GM23338 (cell line): Measurements from ENCODE around the gene TERC. TPM values are rescaled to one million over a fixed set of nuclear protein-coding genes. Genes with fewer than 3 reads are reported as not detected.

Experiments used
- ATAC-seq: fragments of 200-7000 bp; cut with Tn5 transposase; 3 replicates; pipeline ENCODE4 v1.9.1; 2020
- DNase-seq: peaks from one replicate; pipeline ENCODE4 v3.0.0-alpha.2; 2015; ENCODE audit warnings: low spot score
- H2AFZ ChIP-seq: fragments of 200-600 bp; sonication (generic); 2 replicates; pipeline ENCODE4 v1.8.0; 2016; ENCODE audit warnings: antibody characterized with exemption, mild to moderate bottlenecking, moderate library complexity
- H3F3A ChIP-seq: fragments of 200-600 bp; sonication (generic); replicated peaks from 2 replicates; pipeline ENCODE4 v1.8.0; 2017; ENCODE audit warnings: antibody characterized with exemption, mixed run types, low read depth
- H3K27ac ChIP-seq: fragments of 200-600 bp; sonication (generic); 2 replicates; pipeline ENCODE4 v1.6.1; 2016; ENCODE audit warnings: low read depth
- H3K27me3 ChIP-seq: fragments of 200-600 bp; sonication (generic); 2 replicates; pipeline ENCODE4 v1.8.0; 2016; ENCODE audit warnings: mild to moderate bottlenecking, mixed run types, moderate library complexity; ENCODE audit not compliant: insufficient read depth
- H3K36me3 ChIP-seq: fragments of 200-600 bp; sonication (generic); 2 replicates; pipeline ENCODE4 v1.8.0; 2016; ENCODE audit warnings: mild to moderate bottlenecking; ENCODE audit not compliant: insufficient read depth
- H3K4me1 ChIP-seq: fragments of 200-600 bp; sonication (generic); 2 replicates; pipeline ENCODE4 v1.8.0; 2016; ENCODE audit warnings: mild to moderate bottlenecking, moderate library complexity; ENCODE audit not compliant: insufficient read depth
- H3K4me2 ChIP-seq: fragments of 200-600 bp; sonication (generic); 2 replicates; pipeline ENCODE4 v1.7.1; 2017; ENCODE audit warnings: mixed run types
- H3K4me3 ChIP-seq: fragments of 200-600 bp; sonication (generic); 2 replicates; pipeline ENCODE4 v1.6.1; 2016; ENCODE audit warnings: mixed run types
- H3K79me2 ChIP-seq: fragments of 200-600 bp; sonication (generic); replicated peaks from 2 replicates; pipeline ENCODE4 v1.8.0; 2017; ENCODE audit warnings: mild to moderate bottlenecking; ENCODE audit not compliant: insufficient read depth
- H3K9me2 ChIP-seq: fragments of 200-600 bp; sonication (generic); 2 replicates; pipeline ENCODE4 v1.8.0; 2017; ENCODE audit not compliant: insufficient read depth
- H4K20me1 ChIP-seq: fragments of 200-600 bp; sonication (generic); replicated peaks from 2 replicates; pipeline ENCODE4 v1.8.0; 2017; ENCODE audit warnings: mild to moderate bottlenecking; ENCODE audit not compliant: insufficient read depth
- H3K27ac Mint-ChIP-seq: 2 replicates; pipeline ENCODE4 v1.8.0; 2020; ENCODE audit warnings: inconsistent platforms, mild to moderate bottlenecking, moderate library complexity, mixed read lengths
- H3K27me3 Mint-ChIP-seq: 3 replicates; pipeline ENCODE4 v1.8.0; 2022; ENCODE audit warnings: low read depth, mild to moderate bottlenecking, moderate library complexity, mixed read lengths, inconsistent platforms; ENCODE audit not compliant: insufficient read depth, poor library complexity
- H3K36me3 Mint-ChIP-seq: 3 replicates; pipeline ENCODE4 v1.8.0; 2021; ENCODE audit warnings: low read depth, mild to moderate bottlenecking, inconsistent platforms, moderate library complexity, mixed read lengths
- H3K4me1 Mint-ChIP-seq: 3 replicates; pipeline ENCODE4 v1.8.0; 2020; ENCODE audit warnings: mild to moderate bottlenecking, inconsistent platforms, mixed read lengths
- H3K4me3 Mint-ChIP-seq: 3 replicates; pipeline ENCODE4 v1.8.0; 2021; ENCODE audit warnings: moderate library complexity, mild to moderate bottlenecking, inconsistent platforms, mixed read lengths
- H3K9me3 Mint-ChIP-seq: 3 replicates; pipeline ENCODE4 v1.8.0; 2020; ENCODE audit warnings: moderate library complexity, mild to moderate bottlenecking, inconsistent platforms, mixed read lengths
- CREB1 ChIP-seq: fragments of 250-450 bp; sonication (Bioruptor Pico); IDR thresholded peaks from 2 replicates; pipeline ENCODE4 v1.5.0; 2020; ENCODE audit warnings: low read depth, mild to moderate bottlenecking, moderate library complexity
- EZH2 ChIP-seq: fragments of 200-600 bp; sonication (generic); IDR thresholded peaks from one replicate; pipeline ENCODE4 v1.8.0; 2017; ENCODE audit warnings: antibody characterized with exemption, mild to moderate bottlenecking, low read depth; ENCODE audit not compliant: unreplicated experiment
- EZH2phosphoT487 ChIP-seq: fragments of 200-600 bp; sonication (generic); IDR thresholded peaks from one replicate; pipeline ENCODE4 v1.8.1; 2018; ENCODE audit warnings: antibody characterized with exemption; ENCODE audit not compliant: unreplicated experiment
- JUNB ChIP-seq: IDR thresholded peaks from one replicate; pipeline ENCODE4 v1.6.1; 2016; ENCODE audit warnings: antibody characterized with exemption; ENCODE audit not compliant: unreplicated experiment
- NANOG ChIP-seq: IDR thresholded peaks from 2 replicates; pipeline ENCODE4 v1.6.1; 2016; ENCODE audit warnings: antibody characterized with exemption, borderline replicate concordance
- POLR2AphosphoS5 ChIP-seq: IDR thresholded peaks from 2 replicates; pipeline ENCODE4 v1.6.1; 2016; ENCODE audit warnings: antibody characterized with exemption, low read depth
- STAT1 ChIP-seq: IDR thresholded peaks from one replicate; pipeline ENCODE4 v1.6.1; 2016; ENCODE audit warnings: antibody characterized with exemption; ENCODE audit not compliant: unreplicated experiment
- ZNF114 ChIP-seq: fragments of 250-450 bp; sonication (Bioruptor Pico); IDR thresholded peaks from 2 replicates; pipeline ENCODE4 v1.5.0; 2020; ENCODE audit warnings: mild to moderate bottlenecking, moderate library complexity
- ZNF331 ChIP-seq: fragments of 250-450 bp; sonication (Bioruptor Pico); IDR thresholded peaks from 2 replicates; pipeline ENCODE4 v1.5.0; 2020; ENCODE audit warnings: low read depth, mild to moderate bottlenecking, moderate library complexity
- polyA plus RNA-seq: library from polyadenylated mRNA; unstranded; fragments of >200 nt; fragmentation: Nextera tagmentation; extraction: Ambion mirVana; gene quantifications from 2 replicates; pipeline ENCODE4 v1.2.1, GENCODE V29; 2016
- total RNA-seq: library from RNA; depleted of rRNA; stranded (reverse); fragments of >200 nt; shearing (Covaris generic); gene quantifications from 2 replicates; pipeline ENCODE4 v1.2.3, GENCODE V29; 2014
- TF ChIP-seq, protein P1 (sequence below): IDR thresholded peaks from one replicate; pipeline ENCODE4 v1.6.1; 2018; ENCODE audit warnings: antibody characterized with exemption; ENCODE audit not compliant: unreplicated experiment
- TF ChIP-seq, protein P2 (sequence below), 2 experiments: fragments of 200-600 bp in 1 of 2; sonication (generic) in 1 of 2; conservative IDR thresholded peaks; 2 replicates each; pipeline versions ENCODE4 v1.5.1 to v1.6.1; 2016 to 2017; ENCODE audit warnings: antibody characterized with exemption in 2 of 2, low read depth in 2 of 2, mild to moderate bottlenecking in 2 of 2, moderate library complexity in 1 of 2
- TF ChIP-seq, protein P3 (sequence below): IDR thresholded peaks from 2 replicates; pipeline ENCODE4 v1.6.1; 2016; ENCODE audit warnings: antibody characterized with exemption
- TF ChIP-seq, protein P4 (sequence below): fragments of 250-450 bp; sonication (Bioruptor Pico); IDR thresholded peaks from 2 replicates; pipeline ENCODE4 v1.5.0; 2020; ENCODE audit warnings: mild to moderate bottlenecking, moderate library complexity

TERC gene
- total and polyA plus RNA-seq, 2 experiments from 2014 or later = 1.7 to 206 TPM

DNA sequence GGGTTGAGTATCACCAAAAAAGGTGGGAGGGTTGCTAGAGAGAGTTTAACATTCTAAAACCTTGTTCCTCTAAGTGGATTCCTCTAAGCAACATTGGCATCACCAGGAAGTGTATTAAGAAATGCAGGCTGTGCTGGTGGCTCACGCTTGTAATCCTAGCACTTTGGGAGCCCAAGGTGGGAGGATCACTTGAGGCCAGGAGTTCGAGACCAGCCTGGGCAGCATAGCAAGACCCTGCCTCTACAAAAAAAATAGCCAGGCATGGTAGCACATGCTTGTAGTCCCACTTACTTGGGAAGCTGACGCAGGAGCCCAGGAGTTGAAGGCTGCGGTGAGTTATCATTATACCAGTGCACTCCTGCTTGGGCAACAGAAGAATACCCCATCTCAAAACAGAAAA, 13.0 kb upstream of the TERC start:
- TF ChIP-seq, protein P1, sequence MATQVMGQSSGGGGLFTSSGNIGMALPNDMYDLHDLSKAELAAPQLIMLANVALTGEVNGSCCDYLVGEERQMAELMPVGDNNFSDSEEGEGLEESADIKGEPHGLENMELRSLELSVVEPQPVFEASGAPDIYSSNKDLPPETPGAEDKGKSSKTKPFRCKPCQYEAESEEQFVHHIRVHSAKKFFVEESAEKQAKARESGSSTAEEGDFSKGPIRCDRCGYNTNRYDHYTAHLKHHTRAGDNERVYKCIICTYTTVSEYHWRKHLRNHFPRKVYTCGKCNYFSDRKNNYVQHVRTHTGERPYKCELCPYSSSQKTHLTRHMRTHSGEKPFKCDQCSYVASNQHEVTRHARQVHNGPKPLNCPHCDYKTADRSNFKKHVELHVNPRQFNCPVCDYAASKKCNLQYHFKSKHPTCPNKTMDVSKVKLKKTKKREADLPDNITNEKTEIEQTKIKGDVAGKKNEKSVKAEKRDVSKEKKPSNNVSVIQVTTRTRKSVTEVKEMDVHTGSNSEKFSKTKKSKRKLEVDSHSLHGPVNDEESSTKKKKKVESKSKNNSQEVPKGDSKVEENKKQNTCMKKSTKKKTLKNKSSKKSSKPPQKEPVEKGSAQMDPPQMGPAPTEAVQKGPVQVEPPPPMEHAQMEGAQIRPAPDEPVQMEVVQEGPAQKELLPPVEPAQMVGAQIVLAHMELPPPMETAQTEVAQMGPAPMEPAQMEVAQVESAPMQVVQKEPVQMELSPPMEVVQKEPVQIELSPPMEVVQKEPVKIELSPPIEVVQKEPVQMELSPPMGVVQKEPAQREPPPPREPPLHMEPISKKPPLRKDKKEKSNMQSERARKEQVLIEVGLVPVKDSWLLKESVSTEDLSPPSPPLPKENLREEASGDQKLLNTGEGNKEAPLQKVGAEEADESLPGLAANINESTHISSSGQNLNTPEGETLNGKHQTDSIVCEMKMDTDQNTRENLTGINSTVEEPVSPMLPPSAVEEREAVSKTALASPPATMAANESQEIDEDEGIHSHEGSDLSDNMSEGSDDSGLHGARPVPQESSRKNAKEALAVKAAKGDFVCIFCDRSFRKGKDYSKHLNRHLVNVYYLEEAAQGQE = no peak
- no peak for TF ChIP-seq ZNF331
- no peak for TF ChIP-seq ZNF114 (CRISPR knock-in tag)
- TF ChIP-seq JUNB = no peak
- TF ChIP-seq, protein P2, sequence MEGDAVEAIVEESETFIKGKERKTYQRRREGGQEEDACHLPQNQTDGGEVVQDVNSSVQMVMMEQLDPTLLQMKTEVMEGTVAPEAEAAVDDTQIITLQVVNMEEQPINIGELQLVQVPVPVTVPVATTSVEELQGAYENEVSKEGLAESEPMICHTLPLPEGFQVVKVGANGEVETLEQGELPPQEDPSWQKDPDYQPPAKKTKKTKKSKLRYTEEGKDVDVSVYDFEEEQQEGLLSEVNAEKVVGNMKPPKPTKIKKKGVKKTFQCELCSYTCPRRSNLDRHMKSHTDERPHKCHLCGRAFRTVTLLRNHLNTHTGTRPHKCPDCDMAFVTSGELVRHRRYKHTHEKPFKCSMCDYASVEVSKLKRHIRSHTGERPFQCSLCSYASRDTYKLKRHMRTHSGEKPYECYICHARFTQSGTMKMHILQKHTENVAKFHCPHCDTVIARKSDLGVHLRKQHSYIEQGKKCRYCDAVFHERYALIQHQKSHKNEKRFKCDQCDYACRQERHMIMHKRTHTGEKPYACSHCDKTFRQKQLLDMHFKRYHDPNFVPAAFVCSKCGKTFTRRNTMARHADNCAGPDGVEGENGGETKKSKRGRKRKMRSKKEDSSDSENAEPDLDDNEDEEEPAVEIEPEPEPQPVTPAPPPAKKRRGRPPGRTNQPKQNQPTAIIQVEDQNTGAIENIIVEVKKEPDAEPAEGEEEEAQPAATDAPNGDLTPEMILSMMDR (conservative IDR thresholded peaks at IDR 0.05; ENCODE audit: low read depth in 2 of 2) = no peak
- no peak for TF ChIP-seq STAT1
- no peak for TF ChIP-seq EZH2phosphoT487
- no peak for TF ChIP-seq POLR2AphosphoS5
- no peak for TF ChIP-seq CREB1 (CRISPR knock-in tag)
- TF ChIP-seq NANOG = no peak
- TF ChIP-seq, protein P3, sequence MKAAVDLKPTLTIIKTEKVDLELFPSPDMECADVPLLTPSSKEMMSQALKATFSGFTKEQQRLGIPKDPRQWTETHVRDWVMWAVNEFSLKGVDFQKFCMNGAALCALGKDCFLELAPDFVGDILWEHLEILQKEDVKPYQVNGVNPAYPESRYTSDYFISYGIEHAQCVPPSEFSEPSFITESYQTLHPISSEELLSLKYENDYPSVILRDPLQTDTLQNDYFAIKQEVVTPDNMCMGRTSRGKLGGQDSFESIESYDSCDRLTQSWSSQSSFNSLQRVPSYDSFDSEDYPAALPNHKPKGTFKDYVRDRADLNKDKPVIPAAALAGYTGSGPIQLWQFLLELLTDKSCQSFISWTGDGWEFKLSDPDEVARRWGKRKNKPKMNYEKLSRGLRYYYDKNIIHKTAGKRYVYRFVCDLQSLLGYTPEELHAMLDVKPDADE = no peak
- TF ChIP-seq, protein P4, sequence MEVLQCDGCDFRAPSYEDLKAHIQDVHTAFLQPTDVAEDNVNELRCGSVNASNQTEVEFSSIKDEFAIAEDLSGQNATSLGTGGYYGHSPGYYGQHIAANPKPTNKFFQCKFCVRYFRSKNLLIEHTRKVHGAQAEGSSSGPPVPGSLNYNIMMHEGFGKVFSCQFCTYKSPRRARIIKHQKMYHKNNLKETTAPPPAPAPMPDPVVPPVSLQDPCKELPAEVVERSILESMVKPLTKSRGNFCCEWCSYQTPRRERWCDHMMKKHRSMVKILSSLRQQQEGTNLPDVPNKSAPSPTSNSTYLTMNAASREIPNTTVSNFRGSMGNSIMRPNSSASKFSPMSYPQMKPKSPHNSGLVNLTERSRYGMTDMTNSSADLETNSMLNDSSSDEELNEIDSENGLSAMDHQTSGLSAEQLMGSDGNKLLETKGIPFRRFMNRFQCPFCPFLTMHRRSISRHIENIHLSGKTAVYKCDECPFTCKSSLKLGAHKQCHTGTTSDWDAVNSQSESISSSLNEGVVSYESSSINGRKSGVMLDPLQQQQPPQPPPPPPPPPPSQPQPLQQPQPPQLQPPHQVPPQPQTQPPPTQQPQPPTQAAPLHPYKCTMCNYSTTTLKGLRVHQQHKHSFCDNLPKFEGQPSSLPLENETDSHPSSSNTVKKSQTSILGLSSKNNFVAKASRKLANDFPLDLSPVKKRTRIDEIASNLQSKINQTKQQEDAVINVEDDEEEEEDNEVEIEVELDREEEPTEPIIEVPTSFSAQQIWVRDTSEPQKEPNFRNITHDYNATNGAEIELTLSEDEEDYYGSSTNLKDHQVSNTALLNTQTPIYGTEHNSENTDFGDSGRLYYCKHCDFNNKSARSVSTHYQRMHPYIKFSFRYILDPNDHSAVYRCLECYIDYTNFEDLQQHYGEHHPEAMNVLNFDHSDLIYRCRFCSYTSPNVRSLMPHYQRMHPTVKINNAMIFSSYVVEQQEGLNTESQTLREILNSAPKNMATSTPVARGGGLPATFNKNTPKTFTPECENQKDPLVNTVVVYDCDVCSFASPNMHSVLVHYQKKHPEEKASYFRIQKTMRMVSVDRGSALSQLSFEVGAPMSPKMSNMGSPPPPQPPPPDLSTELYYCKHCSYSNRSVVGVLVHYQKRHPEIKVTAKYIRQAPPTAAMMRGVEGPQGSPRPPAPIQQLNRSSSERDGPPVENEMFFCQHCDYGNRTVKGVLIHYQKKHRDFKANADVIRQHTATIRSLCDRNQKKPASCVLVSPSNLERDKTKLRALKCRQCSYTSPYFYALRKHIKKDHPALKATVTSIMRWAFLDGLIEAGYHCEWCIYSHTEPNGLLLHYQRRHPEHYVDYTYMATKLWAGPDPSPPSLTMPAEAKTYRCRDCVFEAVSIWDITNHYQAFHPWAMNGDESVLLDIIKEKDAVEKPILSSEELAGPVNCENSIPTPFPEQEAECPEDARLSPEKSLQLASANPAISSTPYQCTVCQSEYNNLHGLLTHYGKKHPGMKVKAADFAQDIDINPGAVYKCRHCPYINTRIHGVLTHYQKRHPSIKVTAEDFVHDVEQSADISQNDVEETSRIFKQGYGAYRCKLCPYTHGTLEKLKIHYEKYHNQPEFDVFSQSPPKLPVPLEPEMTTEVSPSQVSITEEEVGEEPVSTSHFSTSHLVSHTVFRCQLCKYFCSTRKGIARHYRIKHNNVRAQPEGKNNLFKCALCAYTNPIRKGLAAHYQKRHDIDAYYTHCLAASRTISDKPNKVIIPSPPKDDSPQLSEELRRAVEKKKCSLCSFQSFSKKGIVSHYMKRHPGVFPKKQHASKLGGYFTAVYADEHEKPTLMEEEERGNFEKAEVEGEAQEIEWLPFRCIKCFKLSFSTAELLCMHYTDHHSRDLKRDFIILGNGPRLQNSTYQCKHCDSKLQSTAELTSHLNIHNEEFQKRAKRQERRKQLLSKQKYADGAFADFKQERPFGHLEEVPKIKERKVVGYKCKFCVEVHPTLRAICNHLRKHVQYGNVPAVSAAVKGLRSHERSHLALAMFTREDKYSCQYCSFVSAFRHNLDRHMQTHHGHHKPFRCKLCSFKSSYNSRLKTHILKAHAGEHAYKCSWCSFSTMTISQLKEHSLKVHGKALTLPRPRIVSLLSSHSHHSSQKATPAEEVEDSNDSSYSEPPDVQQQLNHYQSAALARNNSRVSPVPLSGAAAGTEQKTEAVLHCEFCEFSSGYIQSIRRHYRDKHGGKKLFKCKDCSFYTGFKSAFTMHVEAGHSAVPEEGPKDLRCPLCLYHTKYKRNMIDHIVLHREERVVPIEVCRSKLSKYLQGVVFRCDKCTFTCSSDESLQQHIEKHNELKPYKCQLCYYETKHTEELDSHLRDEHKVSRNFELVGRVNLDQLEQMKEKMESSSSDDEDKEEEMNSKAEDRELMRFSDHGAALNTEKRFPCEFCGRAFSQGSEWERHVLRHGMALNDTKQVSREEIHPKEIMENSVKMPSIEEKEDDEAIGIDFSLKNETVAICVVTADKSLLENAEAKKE (CRISPR knock-in tag) = no peak
- TF ChIP-seq EZH2 = no peak
- H3K27me3 ChIP-seq = no peaks in the 10 kb centered on the region
- ATAC-seq = no peak
- H3K9me3 Mint-ChIP-seq = no peaks in the 10 kb centered on the region
- peaks cover 27% of the 10 kb centered on the region for H3K4me1 ChIP-seq
- peaks cover 58% of the 10 kb centered on the region for H3K79me2 ChIP-seq
- no peak overlapping the region for H3K4me2 ChIP-seq
- H3K36me3 Mint-ChIP-seq = peaks cover 79% of the 10 kb centered on the region
- peaks cover 32% of the 10 kb centered on the region for H3K4me1 Mint-ChIP-seq
- no peak for DNase-seq
- peaks cover under 1% of the 10 kb centered on the region for H3K27me3 Mint-ChIP-seq
- H4K20me1 ChIP-seq = no peaks in the 10 kb centered on the region; the same call in 1 of the 2 replicates
- H3K4me3 ChIP-seq = no peak overlapping the region
- peaks cover 29% of the 10 kb centered on the region for H3K36me3 ChIP-seq
- H3K27ac Mint-ChIP-seq = no peak overlapping the region
- H2AFZ ChIP-seq = no peak overlapping the region
- no peak overlapping the region for H3K4me3 Mint-ChIP-seq
- H3K9me2 ChIP-seq = no peaks in the 10 kb centered on the region
- no peak overlapping the region for H3K27ac ChIP-seq
- H3F3A ChIP-seq = no peaks in the 10 kb centered on the region
